Epithelial cell of prostate (primary cell): Measurements from ENCODE around the gene EXOC3.

Experiments
- DNase-seq: peaks from one replicate; pipeline ENCODE4 v3.0.0-alpha.2; 2011; ENCODE audit warnings: low read depth, low spot score
- H3K27ac ChIP-seq: fragments of 450-650 bp; 2 replicates; pipeline ENCODE4 v1.5.1; 2017; ENCODE audit warnings: mild to moderate bottlenecking

The EXOC3 gene

DNA sequence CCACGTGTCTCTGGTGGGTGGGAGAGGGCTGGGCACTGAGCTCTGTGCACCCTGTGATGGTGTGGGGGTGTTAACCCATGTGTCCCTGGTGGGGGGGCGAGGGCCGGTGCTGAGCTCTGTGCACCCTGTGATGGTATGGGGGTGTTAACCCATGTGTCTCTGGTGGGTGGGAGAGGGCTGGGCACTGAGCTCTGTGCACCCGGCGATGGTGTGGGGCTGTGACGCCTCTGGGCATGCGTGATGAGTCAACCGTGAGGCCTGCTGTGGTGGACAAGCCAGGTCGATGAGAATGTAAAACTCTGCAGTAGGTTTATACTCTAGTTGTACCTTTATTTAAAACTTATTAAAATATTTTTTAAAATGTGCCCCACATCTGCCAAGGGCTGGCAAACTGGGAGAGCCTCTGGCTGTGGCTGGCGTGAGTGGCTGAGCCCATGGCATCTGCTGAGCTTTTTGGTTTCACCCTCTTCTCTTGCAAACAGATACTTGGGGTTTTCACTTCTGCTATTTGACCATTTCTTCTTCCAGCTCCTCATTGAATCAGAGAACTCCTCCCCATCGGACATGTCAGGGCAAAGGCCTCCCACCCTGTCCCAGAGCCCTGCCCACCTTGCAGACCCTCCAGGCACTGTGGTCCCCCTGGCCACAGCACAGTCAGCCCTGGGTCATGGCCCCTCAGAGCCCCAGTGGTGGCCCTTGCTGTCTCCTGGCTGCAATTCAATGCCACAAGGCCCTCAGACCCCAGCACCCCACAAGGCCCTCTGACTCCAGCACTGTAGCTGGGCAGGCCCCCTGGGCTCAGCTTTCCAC is 18.5 kb upstream of the EXOC3 start:
- no peak overlapping the region for H3K27ac ChIP-seq
- no peak for DNase-seq

DNA sequence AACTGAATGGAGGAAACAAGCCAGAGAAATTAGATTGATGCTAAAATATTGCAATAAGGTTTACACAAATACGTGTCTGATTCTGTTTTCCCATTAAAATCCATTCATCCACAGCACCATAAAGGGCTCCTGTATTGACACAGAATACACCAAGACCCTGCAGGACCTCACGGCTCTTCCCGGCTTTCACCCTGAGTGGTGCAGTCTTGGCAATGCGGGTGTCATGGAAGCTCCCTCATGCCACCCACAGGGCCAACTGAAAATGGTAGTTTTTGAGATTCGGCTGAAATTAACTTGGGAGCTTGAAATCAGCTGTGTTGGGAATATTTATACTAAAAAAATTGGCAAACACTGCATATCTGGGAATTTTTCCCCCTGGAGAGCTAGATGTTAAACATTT is 17.3 kb upstream of the EXOC3 start:
- DNase-seq = no peak
- H3K27ac ChIP-seq = no peak overlapping the region

DNA sequence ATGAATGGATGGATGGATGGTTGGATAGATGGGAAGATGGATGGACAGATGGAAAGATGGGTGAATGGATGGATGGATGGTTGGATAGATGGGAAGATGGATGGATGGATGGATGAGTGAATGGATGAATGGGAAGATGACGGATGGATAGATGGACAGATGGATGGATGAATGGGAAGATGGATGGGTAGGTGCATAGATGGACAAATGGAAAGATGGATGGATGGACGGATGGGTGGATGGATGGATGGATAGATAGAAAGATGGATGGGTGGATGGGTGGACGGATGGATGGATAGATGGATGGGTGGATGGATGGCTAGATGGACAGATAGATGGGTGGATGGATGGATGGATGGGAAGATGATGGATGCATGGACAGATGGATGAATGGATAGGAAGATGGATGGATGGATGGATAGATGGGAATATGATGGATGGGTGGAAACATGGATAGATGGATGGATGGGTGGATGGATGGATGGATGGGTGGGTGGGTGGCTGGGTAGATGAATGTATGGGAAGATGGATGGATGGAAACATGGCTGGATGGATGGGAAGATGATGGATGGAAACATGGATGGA is 16.5 kb upstream of the EXOC3 start:
- H3K27ac ChIP-seq = no peak overlapping the region
- DNase-seq = no peak

GRCh38 chr5:427415-428087 is 15.4 kb upstream of the EXOC3 start:
- DNase-seq = no peak
- H3K27ac ChIP-seq = no peak overlapping the region

- no peak overlapping the region for H3K27ac ChIP-seq
- DNase-seq = no peak
Measured at GRCh38 chr5:428219-428618, 14.8 kb upstream of the EXOC3 start.

DNA sequence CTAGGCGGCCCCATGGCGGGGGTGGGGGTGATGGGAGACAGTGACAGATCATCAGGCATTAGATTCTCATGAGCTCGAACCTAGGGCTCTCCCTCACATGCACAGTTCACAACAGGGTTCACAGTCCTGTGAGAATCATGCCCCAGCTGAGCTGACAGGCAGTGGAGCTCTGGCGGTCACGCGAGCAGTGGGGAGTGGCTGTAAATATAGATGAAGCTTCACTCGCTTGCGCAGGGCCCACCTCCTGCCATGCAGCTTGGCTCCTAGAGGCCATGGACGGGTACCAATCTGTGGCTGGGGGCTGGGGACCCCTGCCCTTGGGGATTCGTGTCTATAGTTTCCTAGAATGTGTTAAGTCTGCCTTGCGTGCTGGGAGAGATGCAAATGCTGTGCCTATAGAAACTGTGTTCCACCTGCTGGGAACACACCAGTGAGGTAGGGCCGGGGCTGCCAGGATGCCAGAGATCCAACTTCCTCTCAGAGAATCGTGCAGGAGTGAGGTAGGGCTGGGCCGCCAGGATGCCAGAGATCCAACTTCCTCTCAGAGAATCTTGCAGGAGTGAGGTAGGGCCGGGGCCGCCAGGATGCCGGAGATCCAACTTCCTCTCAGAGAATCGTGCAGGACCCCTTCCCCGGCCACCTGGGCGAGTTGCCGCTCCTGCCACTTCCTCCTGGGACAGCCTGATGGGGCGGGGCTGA is 14.1 kb upstream of the EXOC3 start:
- no peak overlapping the region for H3K27ac ChIP-seq
- DNase-seq = no peak

- DNase-seq = no peak
Measured at GRCh38 chr5:429453-430188, 13.4 kb upstream of the EXOC3 start.

DNA sequence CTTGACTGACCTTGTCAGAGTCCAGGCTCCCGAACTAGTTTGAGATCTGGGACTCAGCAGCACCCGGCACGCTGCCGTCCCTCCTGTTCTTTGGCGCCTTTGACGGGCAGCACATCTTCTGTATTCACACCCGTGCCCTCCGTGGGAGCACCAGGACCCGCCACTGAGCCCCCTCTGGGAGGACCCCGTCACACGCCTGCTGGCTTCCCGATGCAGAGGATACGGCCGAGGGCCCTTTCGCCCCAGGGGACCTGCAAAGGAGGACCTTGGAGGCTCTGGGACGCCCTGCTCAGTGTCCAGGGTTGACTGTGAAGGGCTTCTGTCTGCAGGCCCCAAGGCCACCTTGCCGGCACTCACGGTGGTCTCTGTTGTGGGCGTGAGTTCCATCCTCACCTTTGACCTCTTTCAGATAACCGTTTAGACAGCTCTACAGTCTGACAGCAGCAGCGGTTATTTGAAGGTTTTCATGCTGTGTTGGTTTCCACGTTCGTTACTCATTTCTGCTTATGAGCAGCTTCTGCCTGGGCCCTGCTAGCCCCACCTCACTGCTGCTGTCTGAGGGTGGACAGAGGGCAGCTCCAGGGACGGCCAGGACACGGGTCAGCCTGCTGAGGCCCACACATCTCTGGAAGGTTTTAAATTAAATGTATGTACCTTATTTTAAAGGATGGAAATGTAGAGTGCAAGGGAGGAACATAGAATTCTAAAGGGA is 12.6 kb upstream of the EXOC3 start:
- DNase-seq = no peak
- no peak overlapping the region for H3K27ac ChIP-seq

More at GRCh38 chr5:429453-430188, 13.4 kb upstream of the EXOC3 start:
- H3K27ac ChIP-seq = no peak overlapping the region

DNA sequence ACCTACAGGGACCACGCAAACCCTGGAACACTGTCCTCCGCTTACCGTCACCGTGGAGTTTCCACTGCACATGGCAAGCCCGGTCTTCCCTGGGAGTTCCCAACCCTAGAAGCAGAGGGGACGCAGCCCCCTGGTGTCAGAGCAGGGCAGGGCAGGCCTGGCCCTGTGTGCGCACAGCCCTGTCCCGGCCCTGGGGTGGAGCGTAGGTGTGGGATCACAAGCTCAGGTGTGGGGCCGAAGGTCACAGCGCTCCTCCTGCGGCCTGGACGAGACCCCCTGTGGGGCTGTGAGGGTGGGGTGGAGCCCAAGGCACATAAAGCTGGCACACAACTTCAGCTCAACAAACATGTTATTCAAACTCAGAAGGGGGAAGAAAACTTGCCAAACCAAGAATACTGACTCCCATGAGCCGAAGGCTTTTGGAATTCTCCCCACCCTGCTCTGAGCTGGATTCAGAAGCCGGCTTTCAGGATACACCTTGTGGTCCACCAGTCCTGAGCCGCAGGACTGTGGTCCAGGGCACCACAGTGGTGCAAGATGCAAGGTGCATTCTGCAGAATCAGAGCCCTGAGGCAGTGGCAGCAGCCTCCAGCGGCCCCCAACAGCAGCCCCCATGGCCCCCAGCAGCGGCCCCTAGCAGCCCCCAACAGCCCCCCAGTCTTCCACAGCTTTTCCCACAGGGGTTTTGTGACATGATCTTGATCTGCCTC is 11.8 kb upstream of the EXOC3 start:
- no peak overlapping the region for H3K27ac ChIP-seq
- DNase-seq = no peak

DNA sequence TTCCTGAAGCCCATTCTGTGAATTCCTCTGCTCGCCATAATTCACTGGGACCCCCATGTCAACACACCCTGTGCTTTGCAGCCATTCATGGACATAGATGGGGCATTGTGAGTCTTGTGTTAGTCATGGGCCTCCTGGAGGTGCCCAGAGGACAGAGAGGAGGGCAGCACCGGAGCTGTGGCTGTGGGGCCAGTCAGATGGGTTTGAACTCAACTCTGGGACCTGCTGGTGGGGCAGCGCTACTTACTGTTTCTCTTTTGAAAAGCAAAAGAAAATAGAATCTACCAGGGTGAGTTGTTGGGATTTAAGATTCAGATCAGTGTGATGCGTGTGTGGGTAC is 11.3 kb upstream of the EXOC3 start:
- no peak overlapping the region for H3K27ac ChIP-seq
- no peak for DNase-seq

GRCh38 chr5:432201-432927 is 10.6 kb upstream of the EXOC3 start:
- H3K27ac ChIP-seq = no peak overlapping the region
- DNase-seq = no peak

- no peak overlapping the region for H3K27ac ChIP-seq
- no peak for DNase-seq
Measured at GRCh38 chr5:432928-433791, 9.8 kb upstream of the EXOC3 start.

DNA sequence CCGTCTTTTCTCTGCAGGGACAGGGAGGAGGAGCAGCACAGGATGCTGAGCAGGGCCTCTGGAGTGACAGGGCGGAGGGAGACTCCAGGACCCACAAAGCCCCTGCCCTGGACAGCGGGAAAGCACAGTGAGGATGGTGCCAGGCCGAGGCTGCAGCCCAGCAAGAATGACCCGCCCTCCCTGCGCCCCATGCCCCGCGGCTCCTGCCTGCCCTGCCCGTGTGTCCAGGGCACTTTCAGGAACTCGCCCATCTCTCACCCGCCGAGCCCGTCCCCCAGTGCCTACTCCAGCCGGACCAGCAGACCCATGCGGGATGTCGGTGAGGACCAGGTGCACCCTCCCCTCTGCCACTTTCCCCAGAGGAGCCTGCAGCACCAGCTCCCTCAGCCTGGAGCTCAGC is 9.1 kb upstream of the EXOC3 start:
- no peak overlapping the region for H3K27ac ChIP-seq
- DNase-seq = no peak

DNA sequence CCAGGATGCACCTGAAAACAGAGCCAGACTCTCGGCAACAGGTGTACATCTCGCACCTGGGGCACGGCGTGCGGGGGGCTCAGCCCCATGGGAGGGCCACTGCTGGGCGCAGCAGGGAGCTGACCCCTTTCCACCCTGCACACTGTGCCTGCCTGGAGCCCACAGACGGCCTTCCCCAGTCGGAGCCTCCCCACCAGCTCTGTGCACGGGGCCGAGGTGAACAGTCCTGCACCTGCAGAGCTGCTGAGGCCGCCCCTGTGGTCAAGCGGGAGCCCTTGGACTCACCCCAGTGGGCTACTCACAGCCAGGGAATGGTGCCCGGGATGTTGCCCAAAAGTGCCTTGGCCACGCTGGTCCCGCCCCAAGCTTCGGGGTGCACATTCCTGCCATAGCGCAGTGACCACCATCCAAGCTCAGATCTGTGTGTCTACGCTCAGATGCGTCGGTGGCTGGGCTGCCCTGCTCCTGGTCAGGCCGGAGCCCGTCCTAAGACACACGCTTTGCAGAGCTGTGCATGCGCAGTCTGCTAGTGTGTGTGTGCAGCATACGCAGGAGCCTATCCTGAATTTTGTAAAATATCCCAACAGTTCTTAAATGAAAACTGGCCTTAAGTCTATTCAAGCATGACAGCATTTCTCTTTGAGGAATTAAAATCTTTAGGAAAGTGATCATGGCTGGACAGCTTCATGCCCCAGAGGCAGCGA is 8.4 kb upstream of the EXOC3 start:
- DNase-seq = no peak
- no peak overlapping the region for H3K27ac ChIP-seq

- DNase-seq = no peak
- no peak overlapping the region for H3K27ac ChIP-seq
Measured at GRCh38 chr5:435156-435790, 7.7 kb upstream of the EXOC3 start.

GRCh38 chr5:435961-436640 is 6.9 kb upstream of the EXOC3 start:
- H3K27ac ChIP-seq = no peak overlapping the region
- no peak for DNase-seq
